GM23248 (cell line): ENCODE measurements around the gene MPDZ. TPM values are rescaled to one million over a fixed set of nuclear protein-coding genes. Genes with fewer than 3 reads are reported as not detected.

Source experiments
- DNase-seq: peaks from one replicate; pipeline ENCODE4 v3.0.0-alpha.2; 2015
- H2AFZ ChIP-seq: fragments of 200-600 bp; sonication (generic); 2 replicates; pipeline ENCODE4 v1.6.1; 2016; ENCODE audit warnings: antibody characterized with exemption
- H3F3A ChIP-seq: fragments of 200-600 bp; sonication (generic); 2 replicates; pipeline ENCODE4 v1.6.1; 2016; ENCODE audit warnings: mild to moderate bottlenecking, antibody characterized with exemption, mixed run types; ENCODE audit not compliant: insufficient read depth
- H3K27ac ChIP-seq: fragments of 200-600 bp; sonication (generic); 2 replicates; pipeline ENCODE4 v1.5.1; 2016; ENCODE audit warnings: mild to moderate bottlenecking
- H3K27me3 ChIP-seq: fragments of 200-600 bp; sonication (generic); replicated peaks from 2 replicates; pipeline ENCODE4 v1.6.1; 2016; ENCODE audit warnings: mild to moderate bottlenecking; ENCODE audit not compliant: insufficient read depth
- H3K36me3 ChIP-seq: fragments of 200-600 bp; sonication (generic); 2 replicates; pipeline ENCODE4 v1.6.1; 2016; ENCODE audit warnings: low read depth, mild to moderate bottlenecking
- H3K4me1 ChIP-seq: fragments of 200-600 bp; sonication (generic); 2 replicates; pipeline ENCODE4 v1.6.1; 2016; ENCODE audit warnings: mild to moderate bottlenecking; ENCODE audit not compliant: insufficient read depth
- H3K4me2 ChIP-seq: fragments of 200-600 bp; sonication (generic); one replicate; pipeline ENCODE4 v1.6.1; 2016; ENCODE audit warnings: mild to moderate bottlenecking; ENCODE audit not compliant: unreplicated experiment
- H3K4me3 ChIP-seq: fragments of 200-600 bp; sonication (generic); 2 replicates; pipeline ENCODE4 v1.5.1; 2016; ENCODE audit warnings: mild to moderate bottlenecking
- H3K79me2 ChIP-seq: fragments of 200-600 bp; sonication (generic); 2 replicates; pipeline ENCODE4 v1.6.1; 2016; ENCODE audit warnings: mild to moderate bottlenecking; ENCODE audit not compliant: insufficient read depth
- H3K9ac ChIP-seq: fragments of 200-600 bp; sonication (generic); 2 replicates; pipeline ENCODE4 v1.6.1; 2016; ENCODE audit warnings: mild to moderate bottlenecking
- H3K9me2 ChIP-seq: fragments of 200-600 bp; sonication (generic); 2 replicates; pipeline ENCODE4 v1.6.1; 2016; ENCODE audit warnings: mixed run types, mild to moderate bottlenecking, moderate library complexity; ENCODE audit not compliant: insufficient read depth
- H3K9me3 ChIP-seq: fragments of 200-600 bp; sonication (generic); one replicate; pipeline ENCODE4 v1.6.1; 2017; ENCODE audit warnings: low read depth
- H4K20me1 ChIP-seq: fragments of 200-600 bp; sonication (generic); 2 replicates; pipeline ENCODE4 v1.6.0; 2016; ENCODE audit not compliant: insufficient read depth
- EZH2 ChIP-seq: fragments of 200-600 bp; sonication (generic); IDR thresholded peaks from 2 replicates; pipeline ENCODE4 v1.6.1; 2018; ENCODE audit warnings: antibody characterized with exemption, mild to moderate bottlenecking; ENCODE audit not compliant: insufficient read depth, poor library complexity, severe bottlenecking
- EZH2phosphoT487 ChIP-seq: fragments of 200-600 bp; sonication (generic); IDR thresholded peaks from 2 replicates; pipeline ENCODE4 v1.6.1; 2018; ENCODE audit warnings: antibody characterized with exemption, moderate library complexity, mild to moderate bottlenecking, low read depth; ENCODE audit not compliant: insufficient read depth
- WGBS, 2 experiments: methylation state at CpG; one replicate each; pipeline ENCODE4 v1.1.6; 2015 to 2017; ENCODE audit warnings: low lambda C conversion rate in 2 of 2, low coverage in 1 of 2; ENCODE audit errors: missing lambda C conversion rate in 2 of 2; 5-methylcytosine and 5-hydroxymethylcytosine counted together
- in situ Hi-C: fragments of 300-500 bp; cut with MboI; formaldehyde crosslinking; loops from 2 replicates; pipeline ENCODE4 v1.15.0; 2020
- polyA plus RNA-seq: library from polyadenylated mRNA; unstranded; fragments of >200 nt; fragmentation: Nextera tagmentation; extraction: Ambion mirVana; gene quantifications from 2 replicates; pipeline ENCODE4 v1.2.1, GENCODE V29; 2016
- total RNA-seq: library from RNA; depleted of rRNA; stranded (reverse); fragments of >200 nt; shearing (Covaris generic); gene quantifications from 2 replicates; pipeline ENCODE4 v1.2.3, GENCODE V29; 2014; rRNA removed

MPDZ gene
- total RNA-seq, result 29.2 and 31.9 TPM in 2 replicates
- 14.9 and 17.2 TPM in 2 replicates for polyA plus RNA-seq

GRCh38 chr9:13279284-13280141, at the start of gene MPDZ:
TSS of gene MPDZ (minus strand) at chr9:13279692. CDS start at chr9:13250315, 29,377 bp downstream.
- DNase-seq, result peak; percentile 85

GRCh38 chr9:13324988-13325387, 45.5 kb upstream of the MPDZ start:
- no peaks in the 10 kb centered on the region for H3K9me2 ChIP-seq
- peak; percentile 60 for DNase-seq
- no peaks in the 10 kb centered on the region for H4K20me1 ChIP-seq
- H3K27me3 ChIP-seq, result no peaks in the 10 kb centered on the region
- no peak for TF ChIP-seq EZH2
- TF ChIP-seq EZH2phosphoT487, result no peak
- H3K4me1 ChIP-seq, result no peaks in the 10 kb centered on the region
- 53 to 59% methylated on average over 1 of the region's 1 CpG for WGBS, 2 experiments
- no peak overlapping the region for H3K4me2 ChIP-seq
- in situ Hi-C loops, result no loop called here
- H3F3A ChIP-seq, result no peaks in the 10 kb centered on the region
- H3K9me3 ChIP-seq, result no peaks in the 10 kb centered on the region
- H3K4me3 ChIP-seq, result no peak overlapping the region
- no peaks in the 10 kb centered on the region for H3K36me3 ChIP-seq
- no peak overlapping the region for H2AFZ ChIP-seq
- no peak overlapping the region for H3K27ac ChIP-seq
- no peak overlapping the region for H3K9ac ChIP-seq
- H3K79me2 ChIP-seq, result no peaks in the 10 kb centered on the region

More at GRCh38 chr9:13279284-13280141, at the start of gene MPDZ:
- Histone ChIP-seq H4K20me1 (no peaks in the 10 kb centered on the region), H3K9ac (peak within 1 kb of the TSS; percentile 93), H2AFZ (peak within 1 kb of the TSS; percentile 94), H3K27me3 (no peaks in the 10 kb centered on the region), H3K9me2 (no peaks in the 10 kb centered on the region), H3K36me3 (no peaks in the 10 kb centered on the region), H3K9me3 (no peaks in the 10 kb centered on the region), H3K79me2 (peaks cover 42% of the 10 kb centered on the region), H3K27ac (peak within 1 kb of the TSS; percentile 84), H3K4me1 (peaks cover 54% of the 10 kb centered on the region), H3F3A (peaks cover 59% of the 10 kb centered on the region), H3K4me2 (peak within 1 kb of the TSS; percentile 95), H3K4me3 (peak within 1 kb of the TSS; percentile 89)
- in situ Hi-C loops, result no loop called here
- no peak for TF ChIP-seq EZH2
- no peak for TF ChIP-seq EZH2phosphoT487
- 3% methylated on average over 58 to 73 of the region's 82 CpGs for WGBS, 2 experiments

GRCh38 chr9:13322828-13323550, 43.5 kb upstream of the MPDZ start:
- H3K4me3 ChIP-seq, result no peak overlapping the region
- WGBS, 2 experiments, result 85 to 89% methylated on average over 29 of the region's 29 CpGs
- in situ Hi-C loops, result no loop called here

GRCh38 chr9:13318027-13318426, 38.5 kb upstream of the MPDZ start:
- no peaks in the 10 kb centered on the region for H3K9me2 ChIP-seq
- H2AFZ ChIP-seq, result no peak overlapping the region
- TF ChIP-seq EZH2phosphoT487, result no peak
- no peak for TF ChIP-seq EZH2
- no peaks in the 10 kb centered on the region for H3K79me2 ChIP-seq
- no peak for DNase-seq
- H3K27me3 ChIP-seq, result no peaks in the 10 kb centered on the region
- H3K4me3 ChIP-seq, result no peak overlapping the region
- H3K36me3 ChIP-seq, result no peaks in the 10 kb centered on the region
- no peaks in the 10 kb centered on the region for H4K20me1 ChIP-seq
- in situ Hi-C loops, result no loop called here
- H3K27ac ChIP-seq, result no peak overlapping the region
- no peaks in the 10 kb centered on the region for H3F3A ChIP-seq
- H3K9me3 ChIP-seq, result no peaks in the 10 kb centered on the region
- H3K9ac ChIP-seq, result no peak overlapping the region
- no peak overlapping the region for H3K4me2 ChIP-seq
- 46 to 58% methylated on average over 4 of the region's 4 CpGs for WGBS, 2 experiments
- no peaks in the 10 kb centered on the region for H3K4me1 ChIP-seq

More at GRCh38 chr9:13322828-13323550, 43.5 kb upstream of the MPDZ start:
- H3K36me3 ChIP-seq, result no peaks in the 10 kb centered on the region
- H3K4me2 ChIP-seq, result no peak overlapping the region
- H3K4me1 ChIP-seq, result no peaks in the 10 kb centered on the region
- no peaks in the 10 kb centered on the region for H3K9me3 ChIP-seq
- H3K9ac ChIP-seq, result no peak overlapping the region
- H4K20me1 ChIP-seq, result no peaks in the 10 kb centered on the region
- no peaks in the 10 kb centered on the region for H3K79me2 ChIP-seq
- H3F3A ChIP-seq, result no peaks in the 10 kb centered on the region
- TF ChIP-seq EZH2phosphoT487 (no peak), EZH2 (no peak)
- no peaks in the 10 kb centered on the region for H3K9me2 ChIP-seq
- no peak overlapping the region for H2AFZ ChIP-seq
- H3K27me3 ChIP-seq, result no peaks in the 10 kb centered on the region
- DNase-seq, result no peak
- H3K27ac ChIP-seq, result no peak overlapping the region
